Prostate gland (tissue), 2 donors: ENCODE measurements around the gene SAMMSON. TPM values are rescaled to one million over a fixed set of nuclear protein-coding genes. Genes with fewer than 3 reads are reported as not detected.

Experiments
- DNase-seq: peaks from one replicate; pipeline ENCODE4 v3.0.0-alpha.2; 2019; ENCODE audit warnings: low spot score
- H3K27ac ChIP-seq, 2 donors: fragments of 200-600 bp; sonication (generic); 2 replicates each; pipeline ENCODE4 v1.5.1; 2017 to 2019
- H3K27me3 ChIP-seq: fragments of 200-600 bp; sonication (generic); replicated peaks from 2 replicates; pipeline ENCODE4 v1.5.1; 2019; ENCODE audit not compliant: insufficient read depth
- H3K36me3 ChIP-seq, 2 donors: fragments of 200-600 bp; sonication (generic); 1 replicate in 1 of 2; 2 replicates in 1 of 2; pipeline versions ENCODE4 v1.5.1 to v1.8.1; 2017 to 2019
- H3K4me1 ChIP-seq: fragments of 200-600 bp; sonication (generic); replicated peaks from 2 replicates; pipeline ENCODE4 v1.5.1; 2019
- H3K4me3 ChIP-seq, 2 donors: fragments of 200-600 bp; sonication (generic); 2 replicates each; pipeline ENCODE4 v1.5.1; 2017 to 2019
- H3K9me3 ChIP-seq: fragments of 200-600 bp; sonication (generic); 2 replicates; pipeline ENCODE4 v1.5.1; 2017
- POLR2A ChIP-seq: fragments of 450-650 bp; IDR thresholded peaks from one replicate; pipeline ENCODE4 v1.6.1; 2016; ENCODE audit warnings: antibody characterized with exemption, mild to moderate bottlenecking
- POLR2AphosphoS5 ChIP-seq: sonication (generic); formaldehyde crosslinking; IDR thresholded peaks from one replicate; pipeline ENCODE4 v1.6.1; 2017; ENCODE audit warnings: antibody characterized with exemption
- WGBS: methylation state at CpG from one replicate; pipeline ENCODE4 v1.1.5; 2018; 5-methylcytosine and 5-hydroxymethylcytosine counted together
- intact Hi-C: fragments of 100-400 bp; cut with DNase I; formaldehyde crosslinking; loops from one replicate; pipeline ENCODE4 v1.14.2; 2022
- total RNA-seq, 2 donors: library from RNA; depleted of rRNA; stranded (reverse); fragments of >200 nt; gene quantifications; one replicate each; pipeline ENCODE4 v1.1.0, GENCODE V29; 2016
- TF ChIP-seq, protein P1 (sequence below), 4 experiments: fragments of 200-600 bp in 2 of 4; fragments of 450-650 bp in 2 of 4; sonication (generic) in 2 of 4; IDR thresholded peaks; 1 replicate in 3 of 4; 2 replicates in 1 of 4; pipeline ENCODE4 v1.5.1; 2016 to 2019; ENCODE audit warnings: antibody characterized with exemption in 4 of 4, mild to moderate bottlenecking in 2 of 4, moderate library complexity in 2 of 4

The SAMMSON gene
- total RNA-seq, 2 donors from 2014 or later, result 0.14 to 2.8 TPM

GRCh38 chr3:70053293-70053692 lies 53.8 kb downstream of the SAMMSON start:
- no peak for TF ChIP-seq POLR2AphosphoS5
- no peak for TF ChIP-seq POLR2A
- H3K9me3 ChIP-seq, result no peaks in the 10 kb centered on the region
- H3K36me3 ChIP-seq, result no peaks in the 10 kb centered on the region
- 80% methylated on average over 1 of the region's 1 CpG for WGBS
- no peak overlapping the region for H3K4me3 ChIP-seq
- H3K27me3 ChIP-seq, result no peaks in the 10 kb centered on the region
- intact Hi-C loops, result no loop called here
- H3K27ac ChIP-seq, result no peak overlapping the region
- H3K4me1 ChIP-seq, result no peaks in the 10 kb centered on the region
- DNase-seq, result no peak

DNA sequence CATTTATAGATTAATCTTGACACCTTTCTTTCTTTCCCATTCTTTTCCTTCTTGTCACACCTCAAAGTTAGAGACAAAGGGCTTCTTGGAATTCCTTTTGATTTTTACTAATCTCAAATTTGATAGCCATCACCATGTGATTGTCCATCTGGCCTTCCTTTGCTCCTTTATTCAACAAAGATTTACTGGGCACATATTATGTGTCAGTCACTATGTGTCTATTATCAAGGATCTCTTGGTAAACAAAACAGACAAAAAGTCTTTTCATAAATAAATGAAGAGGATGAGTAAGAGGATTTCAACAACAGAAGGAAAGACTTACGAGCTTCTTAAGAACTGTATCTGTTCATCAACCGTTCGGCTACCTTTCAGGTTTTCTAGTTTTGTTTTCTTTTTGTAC lies 56.5 kb downstream of the SAMMSON start:
- H3K27ac ChIP-seq, result no peak overlapping the region
- no peaks in the 10 kb centered on the region for H3K27me3 ChIP-seq
- no peak for DNase-seq
- no peaks in the 10 kb centered on the region for H3K4me1 ChIP-seq
- intact Hi-C loops, result no loop called here
- H3K36me3 ChIP-seq, result no peaks in the 10 kb centered on the region
- no peaks in the 10 kb centered on the region for H3K9me3 ChIP-seq
- no peak overlapping the region for H3K4me3 ChIP-seq
- 66% methylated on average over 3 of the region's 3 CpGs for WGBS
- TF ChIP-seq POLR2AphosphoS5, result no peak
- TF ChIP-seq, protein P1, sequence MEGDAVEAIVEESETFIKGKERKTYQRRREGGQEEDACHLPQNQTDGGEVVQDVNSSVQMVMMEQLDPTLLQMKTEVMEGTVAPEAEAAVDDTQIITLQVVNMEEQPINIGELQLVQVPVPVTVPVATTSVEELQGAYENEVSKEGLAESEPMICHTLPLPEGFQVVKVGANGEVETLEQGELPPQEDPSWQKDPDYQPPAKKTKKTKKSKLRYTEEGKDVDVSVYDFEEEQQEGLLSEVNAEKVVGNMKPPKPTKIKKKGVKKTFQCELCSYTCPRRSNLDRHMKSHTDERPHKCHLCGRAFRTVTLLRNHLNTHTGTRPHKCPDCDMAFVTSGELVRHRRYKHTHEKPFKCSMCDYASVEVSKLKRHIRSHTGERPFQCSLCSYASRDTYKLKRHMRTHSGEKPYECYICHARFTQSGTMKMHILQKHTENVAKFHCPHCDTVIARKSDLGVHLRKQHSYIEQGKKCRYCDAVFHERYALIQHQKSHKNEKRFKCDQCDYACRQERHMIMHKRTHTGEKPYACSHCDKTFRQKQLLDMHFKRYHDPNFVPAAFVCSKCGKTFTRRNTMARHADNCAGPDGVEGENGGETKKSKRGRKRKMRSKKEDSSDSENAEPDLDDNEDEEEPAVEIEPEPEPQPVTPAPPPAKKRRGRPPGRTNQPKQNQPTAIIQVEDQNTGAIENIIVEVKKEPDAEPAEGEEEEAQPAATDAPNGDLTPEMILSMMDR (IDR thresholded peaks at IDR 0.05), result no peak
- TF ChIP-seq POLR2A, result no peak

DNA sequence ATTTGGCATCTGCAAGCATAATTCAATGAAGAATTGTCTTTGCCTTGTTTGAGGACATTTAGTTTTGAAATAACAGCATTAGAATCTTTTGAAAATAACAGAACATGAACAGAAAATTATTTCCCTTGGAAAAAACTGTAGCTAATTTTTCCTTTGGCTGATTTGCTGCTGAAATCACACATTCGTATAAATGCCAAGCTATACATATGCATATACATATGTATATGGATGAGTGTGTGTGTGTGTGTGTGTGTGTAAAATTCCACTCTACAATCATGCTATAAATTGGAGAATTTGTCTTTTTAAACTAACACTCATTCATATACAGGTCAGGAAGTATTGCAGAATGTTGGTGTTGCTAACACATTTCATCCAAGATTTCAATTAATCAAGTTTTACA lies 57.9 kb downstream of the SAMMSON start:
- 100% methylated on average over 1 of the region's 1 CpG for WGBS
- Histone ChIP-seq H3K27me3 (no peaks in the 10 kb centered on the region), H3K4me3 (no peak overlapping the region), H3K4me1 (no peaks in the 10 kb centered on the region), H3K36me3 (no peaks in the 10 kb centered on the region), H3K9me3 (no peaks in the 10 kb centered on the region), H3K27ac (no peak overlapping the region)
- TF ChIP-seq POLR2AphosphoS5 (no peak), POLR2A (no peak)
- TF ChIP-seq, protein P1 (IDR thresholded peaks at IDR 0.05), result no peak
- intact Hi-C loops, result no loop called here
- DNase-seq, result no peak

DNA sequence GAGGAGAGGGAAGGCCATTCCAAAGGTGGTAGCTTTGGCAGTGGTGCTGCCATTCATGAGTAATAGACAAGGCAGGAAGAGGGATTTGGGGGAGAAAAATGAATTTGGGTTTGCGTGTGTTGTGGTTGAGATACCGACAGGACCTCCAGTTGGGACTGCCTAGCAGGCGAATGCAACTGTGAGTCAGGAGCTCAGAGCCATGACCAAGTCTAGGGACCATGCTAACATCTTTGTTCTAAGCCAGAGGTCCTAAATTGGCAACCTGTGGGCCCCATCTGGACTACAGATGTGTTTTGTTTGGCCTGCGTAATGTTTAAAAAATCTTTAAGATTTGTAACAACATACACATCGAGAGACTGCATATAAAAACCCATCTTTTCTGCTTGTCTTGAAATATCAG lies 61.6 kb downstream of the SAMMSON start:
- no peak for DNase-seq
- Histone ChIP-seq H3K27ac (no peak overlapping the region), H3K4me1 (no peaks in the 10 kb centered on the region), H3K4me3 (no peak overlapping the region), H3K27me3 (no peaks in the 10 kb centered on the region), H3K36me3 (no peaks in the 10 kb centered on the region), H3K9me3 (no peaks in the 10 kb centered on the region)
- TF ChIP-seq, protein P1 (IDR thresholded peaks at IDR 0.05), result no peak
- no peak for TF ChIP-seq POLR2AphosphoS5
- TF ChIP-seq POLR2A, result no peak
- intact Hi-C loops, result loop anchor here (10.0 kb wide), 1 partner anchor 464 kb away; no protein-coding TSS in a partner anchor
- 84% methylated on average over 5 of the region's 5 CpGs for WGBS

DNA sequence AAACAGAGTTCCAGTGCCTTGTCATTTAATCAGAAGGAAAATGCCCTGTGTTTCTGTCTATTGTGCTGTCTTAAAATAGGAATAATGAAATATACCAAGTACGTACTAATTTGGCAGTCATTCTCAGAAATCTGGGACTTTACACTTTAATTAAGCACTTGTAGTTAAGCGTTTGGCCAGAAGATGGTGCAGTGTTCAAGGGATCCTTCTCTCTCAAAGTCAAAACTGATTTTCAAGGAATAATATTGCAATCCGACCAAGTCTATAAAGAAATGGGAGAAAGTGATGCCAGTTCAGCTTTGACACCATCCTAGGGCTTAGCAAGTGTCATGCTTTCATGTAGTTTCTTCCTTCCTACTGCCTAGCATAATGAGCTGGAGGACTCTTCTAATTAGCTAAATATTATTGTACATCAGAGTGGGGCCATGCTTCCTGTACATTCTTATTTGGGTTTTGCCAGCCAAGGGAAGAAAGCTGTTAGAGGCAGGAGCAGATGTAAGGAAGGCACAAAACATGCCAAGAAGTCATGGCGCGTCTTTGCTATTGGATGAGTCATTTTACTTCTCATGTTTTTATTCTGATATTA lies 64.8 kb downstream of the SAMMSON start:
- WGBS, result 26% methylated on average over 5 of the region's 5 CpGs
- intact Hi-C loops, result loop anchor here (2.0 to 10.0 kb wide), 2 partner anchors 295 to 461 kb away; no protein-coding TSS in a partner anchor

More for the DNA sequence above, 64.8 kb downstream of the SAMMSON start:
- Histone ChIP-seq H3K4me1 (no peaks in the 10 kb centered on the region), H3K9me3 (no peaks in the 10 kb centered on the region), H3K27me3 (no peaks in the 10 kb centered on the region), H3K36me3 (no peaks in the 10 kb centered on the region), H3K27ac (no peak overlapping the region), H3K4me3 (no peak overlapping the region)
- TF ChIP-seq POLR2A (no peak), POLR2AphosphoS5 (no peak)
- TF ChIP-seq, protein P1 (IDR thresholded peaks at IDR 0.05), result peak in 3 of 4 experiments; percentile 60 to 74 (median 72)
- DNase-seq, result peak; percentile 12
